ENCODE measurements around the gene RAPGEF6.
A peak's percentile ranks its signal among the peaks of the same experiment; 100 is the strongest.
"Not testable (repeated sequence)": the region's sequence is repeated elsewhere in the genome, so short reads cannot be mapped to it uniquely, and the experiment has no call there.

Gene RAPGEF6

DNA sequence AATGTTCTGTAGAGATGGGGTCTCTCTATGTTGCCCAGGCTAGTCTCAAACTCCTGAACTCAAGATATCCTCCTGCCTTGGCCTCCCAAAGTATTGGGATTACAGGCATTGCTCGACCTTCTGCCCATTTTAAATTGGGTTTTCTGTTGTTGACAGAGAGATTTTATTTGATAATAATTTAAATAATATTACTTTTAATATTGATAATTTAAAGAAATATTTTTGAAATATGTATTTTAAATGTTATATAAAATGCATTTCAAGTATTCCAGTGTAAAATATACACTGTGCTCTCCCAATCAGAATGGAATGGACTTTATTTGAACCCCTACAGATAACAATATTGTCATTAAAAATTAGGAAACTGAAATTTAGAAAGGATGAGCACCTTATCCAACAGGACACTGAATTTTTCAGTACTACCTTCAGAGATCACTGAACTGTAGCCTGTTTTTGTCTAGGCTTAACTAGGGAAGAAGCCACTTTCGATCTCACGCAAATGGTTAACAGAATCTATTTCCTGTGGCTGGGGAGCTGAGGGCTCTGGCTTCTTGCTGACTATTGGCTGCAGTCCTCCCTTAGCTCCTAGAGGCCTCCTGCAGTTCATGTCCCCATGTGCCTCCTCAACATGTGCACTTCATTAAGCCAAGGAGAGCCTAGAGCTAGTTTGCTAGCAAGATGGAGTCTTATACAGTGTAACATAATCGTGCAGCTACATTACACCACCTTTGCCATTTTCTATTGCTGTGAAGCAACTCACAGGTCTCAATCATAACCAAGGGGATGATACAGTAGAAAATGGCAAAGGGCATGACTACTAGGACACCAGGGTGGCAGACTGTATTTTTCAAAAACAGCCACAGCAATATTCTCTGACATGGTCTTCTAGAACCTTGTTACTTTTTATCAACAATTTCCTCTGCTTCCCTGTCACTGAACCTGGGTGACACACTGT is 221.1 kb downstream of the RAPGEF6 start:
- DNase-seq: no peak

DNA sequence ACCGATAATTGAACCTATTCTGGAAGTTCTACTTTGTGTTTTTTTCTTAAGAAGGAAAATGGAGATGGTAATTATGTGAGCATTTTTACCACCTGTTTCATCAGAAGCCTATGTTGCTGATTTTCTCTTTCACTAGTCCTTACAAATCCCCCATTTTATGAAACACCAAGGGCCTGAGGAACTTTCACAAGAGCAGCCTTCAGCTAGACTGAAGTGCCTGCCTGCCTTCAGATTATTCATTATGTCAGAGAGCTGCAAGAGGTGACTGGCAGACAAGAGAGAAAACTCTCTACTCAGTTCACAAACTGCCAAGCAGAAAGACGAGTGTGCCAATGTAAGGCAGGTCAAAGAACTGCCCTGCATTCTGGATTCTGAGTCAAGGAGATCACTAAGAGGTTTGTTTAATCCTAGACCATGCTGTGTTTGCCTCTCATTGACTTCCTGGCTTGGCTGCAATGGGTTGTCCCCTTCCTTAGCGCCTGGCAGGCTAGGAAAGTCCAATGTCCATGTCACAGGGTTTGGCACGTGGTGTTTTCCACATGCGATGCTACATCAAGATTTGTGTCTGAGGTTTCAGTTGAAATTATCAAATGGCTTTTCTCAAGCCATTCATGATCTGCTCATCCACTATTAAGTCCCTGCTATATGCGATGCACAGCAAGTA is 227.9 kb downstream of the RAPGEF6 start:
- DNase-seq: no peak

DNA sequence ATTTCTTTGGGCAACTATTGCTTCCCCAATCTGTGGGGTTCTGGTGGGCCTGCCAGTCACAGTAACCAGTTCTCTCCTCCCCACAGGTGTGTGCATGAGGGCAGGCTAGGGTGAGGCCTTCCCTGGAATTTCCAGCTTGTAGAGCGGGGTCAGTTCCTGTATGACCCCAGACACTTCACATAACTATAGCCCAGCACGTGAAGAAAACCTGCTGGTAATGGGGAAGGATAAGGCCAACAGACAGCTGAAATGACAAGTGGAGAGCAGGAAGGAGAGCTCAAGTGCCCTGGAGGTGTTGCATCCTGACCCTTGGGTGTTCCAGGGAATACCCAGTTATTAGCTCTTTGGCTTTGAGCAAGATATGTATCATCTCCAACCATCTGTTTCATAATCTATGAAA is 229.0 kb downstream of the RAPGEF6 start:
- no peak for DNase-seq

DNA sequence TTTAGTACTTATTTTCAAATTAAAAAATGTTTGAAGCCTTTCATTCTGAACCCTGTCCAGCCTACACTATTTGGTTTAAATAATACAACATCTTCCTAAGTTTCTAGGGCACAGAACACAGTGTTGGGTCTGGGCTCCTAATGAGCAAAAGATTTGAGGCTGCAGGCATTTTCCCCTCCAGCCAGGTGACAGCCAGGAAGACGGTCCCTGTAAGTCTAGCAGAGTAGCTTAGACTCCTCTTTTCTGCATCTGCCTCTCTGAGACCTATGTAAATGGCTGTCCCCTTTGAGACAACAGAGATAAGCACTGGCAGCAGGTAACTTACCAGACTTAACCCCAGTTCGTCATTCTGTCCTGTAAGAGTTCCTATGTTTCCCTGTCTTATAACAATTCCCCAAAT is 229.4 kb downstream of the RAPGEF6 start:
- no peak for DNase-seq

DNA sequence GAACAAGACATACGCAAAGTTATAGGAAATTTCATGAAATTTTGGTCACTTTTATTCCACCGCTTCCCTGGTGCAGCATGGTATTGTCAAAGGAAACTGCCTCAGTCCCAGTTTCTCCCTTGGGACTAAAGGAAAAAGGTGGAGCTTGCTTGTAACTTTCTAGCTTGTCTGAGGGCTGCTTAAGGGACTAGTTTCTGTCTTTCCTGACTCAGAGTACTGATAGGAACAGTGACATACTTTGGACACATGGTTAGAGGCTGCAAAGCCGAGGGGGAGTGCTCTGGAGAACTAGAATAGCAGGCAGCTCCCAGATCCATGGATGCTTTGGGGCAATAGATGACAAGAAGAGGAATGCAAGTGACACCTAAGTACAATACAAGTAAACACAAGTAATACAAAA is 234.4 kb downstream of the RAPGEF6 start:
- no peak for DNase-seq

DNA sequence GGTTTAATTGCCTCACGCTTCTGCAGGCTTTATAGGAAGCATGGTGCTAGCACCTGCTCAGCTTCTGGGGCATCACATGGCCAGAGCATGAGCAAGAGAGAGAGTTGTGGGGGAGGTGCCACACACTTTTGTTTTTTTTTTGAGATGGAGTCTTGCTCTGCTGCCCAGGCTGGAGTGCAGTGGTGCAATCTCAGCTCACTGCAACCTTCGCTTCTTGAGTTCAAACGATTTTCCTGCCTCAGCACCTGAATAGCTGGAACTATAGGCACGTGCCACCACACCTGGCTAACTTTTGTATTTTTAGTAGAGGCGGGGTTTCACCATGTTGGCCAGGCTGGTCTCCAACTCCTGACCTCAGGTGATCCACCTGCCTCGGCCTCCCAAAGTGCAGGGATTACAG is 236.0 kb downstream of the RAPGEF6 start:
- DNase-seq: not testable (repeated sequence)

DNA sequence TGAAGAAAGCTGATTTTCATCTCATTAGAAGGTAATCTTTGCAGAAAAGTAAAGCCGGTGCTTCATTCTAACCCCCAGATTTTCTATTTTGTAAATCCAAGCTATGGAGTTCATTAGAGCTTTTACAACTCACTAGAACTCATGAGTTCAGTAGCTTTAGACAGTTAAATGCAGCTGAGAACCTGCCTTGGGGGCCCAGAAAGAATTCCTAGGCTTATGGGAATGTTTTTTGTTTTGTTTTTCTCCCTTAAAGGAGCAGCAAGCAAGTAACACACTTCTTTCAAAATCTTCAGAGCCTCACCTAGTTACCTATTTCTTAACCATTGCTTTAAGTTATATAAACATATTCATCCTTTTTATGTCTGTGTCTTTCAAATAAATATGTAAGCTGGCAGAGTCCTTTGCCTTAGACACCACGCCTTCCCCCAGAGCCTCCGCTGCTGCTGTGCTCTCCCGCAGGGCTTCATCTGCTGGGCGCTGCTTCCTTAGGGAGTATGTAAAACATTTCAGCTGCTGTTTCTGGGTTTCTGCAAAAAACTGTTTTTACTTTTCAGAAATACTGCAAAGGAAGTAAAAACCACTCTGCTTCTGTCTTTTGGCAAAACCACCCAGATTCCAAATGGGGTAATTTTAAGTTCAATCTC is 238.3 kb downstream of the RAPGEF6 start:
- DNase-seq: no peak

DNA sequence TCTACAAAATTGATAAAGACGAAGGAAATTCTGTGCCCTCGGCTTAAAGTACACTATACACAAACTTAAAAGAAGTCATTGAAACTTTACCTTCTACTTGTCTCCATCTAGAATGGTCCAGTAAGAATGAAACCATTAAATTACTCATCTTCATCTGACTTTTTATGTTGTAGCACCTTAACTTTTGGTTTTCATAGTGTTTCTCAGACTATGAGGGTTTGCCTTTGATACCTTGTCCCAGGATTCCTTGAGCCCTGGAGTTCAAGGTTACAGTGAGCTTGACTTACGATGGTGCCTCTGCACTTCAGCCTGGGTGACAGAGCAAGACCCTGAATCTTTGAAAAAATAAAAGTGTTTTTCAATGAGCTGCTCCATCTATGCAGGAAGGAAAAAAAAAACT is 239.0 kb downstream of the RAPGEF6 start:
- DNase-seq: no peak

DNA sequence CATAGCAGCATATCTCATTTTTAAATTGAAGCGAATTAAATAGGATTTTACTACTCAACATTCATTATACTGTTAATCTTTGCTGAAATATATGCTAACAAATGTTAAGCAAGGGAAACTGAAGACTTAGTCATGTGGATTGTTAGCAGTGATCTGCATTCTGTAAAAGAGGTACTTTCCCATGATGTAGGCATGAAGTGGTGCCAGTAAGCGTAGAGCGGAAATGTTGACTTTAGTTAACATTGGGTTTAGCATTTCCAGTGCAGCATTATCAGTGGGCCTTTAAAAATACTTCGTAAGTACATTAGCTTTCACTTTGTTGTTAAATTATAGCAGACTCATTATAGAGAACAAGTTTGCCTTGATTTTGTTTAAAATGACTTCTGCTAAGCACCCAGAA is 240.9 kb downstream of the RAPGEF6 start:
- DNase-seq: no peak

DNA sequence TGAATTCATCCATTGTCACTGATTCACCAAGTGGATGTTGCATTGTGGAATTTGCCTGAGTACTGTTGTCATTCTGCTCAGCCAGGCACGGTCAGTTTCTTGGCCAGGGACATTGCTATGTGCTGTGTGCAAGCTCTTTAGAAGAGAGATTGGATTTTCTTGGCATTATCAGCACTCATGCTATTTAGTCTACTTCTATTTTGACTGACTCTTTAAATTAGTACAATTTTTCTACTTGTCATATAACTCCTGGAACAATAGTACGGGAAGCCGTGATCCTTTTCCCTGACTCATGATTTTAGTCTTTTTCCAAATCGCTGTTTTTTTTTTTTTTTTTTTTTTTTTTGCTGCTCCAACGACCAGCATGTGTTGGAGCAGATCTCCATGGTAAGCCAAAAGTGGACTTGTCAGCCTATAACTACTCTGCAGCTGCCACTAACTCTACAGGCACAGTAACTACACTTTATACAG is 241.5 kb downstream of the RAPGEF6 start:
- DNase-seq: no peak

DNA sequence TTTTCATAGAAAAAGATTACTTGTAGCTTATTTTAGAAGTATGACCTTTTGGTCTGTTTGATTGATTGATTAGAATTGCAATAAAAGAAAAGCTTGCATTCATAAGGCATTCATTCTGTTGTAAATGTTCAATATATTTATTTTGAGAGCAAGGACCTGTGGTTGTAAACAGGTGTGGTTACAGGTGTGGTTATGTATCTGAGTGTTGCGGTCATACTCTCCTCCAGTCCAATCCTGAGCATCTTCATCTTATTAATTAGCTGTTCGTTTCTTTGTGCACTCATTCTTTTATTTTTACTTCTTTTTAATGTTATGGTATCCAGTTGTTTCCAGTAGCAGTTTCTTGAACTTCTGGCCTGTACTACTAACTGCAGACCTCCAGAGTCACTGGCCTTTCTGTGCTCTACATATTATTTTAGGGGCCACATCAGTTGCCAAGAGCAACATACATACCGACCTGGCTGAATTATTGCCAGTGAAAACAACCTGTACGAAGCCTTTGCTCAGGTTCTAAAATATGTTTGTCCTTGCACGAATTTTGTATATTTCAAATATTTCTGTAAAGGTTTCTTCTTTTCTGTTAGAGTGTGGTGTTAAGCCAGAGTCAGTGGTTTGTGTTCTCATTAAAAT is 242.4 kb downstream of the RAPGEF6 start:
- DNase-seq: no peak

DNA sequence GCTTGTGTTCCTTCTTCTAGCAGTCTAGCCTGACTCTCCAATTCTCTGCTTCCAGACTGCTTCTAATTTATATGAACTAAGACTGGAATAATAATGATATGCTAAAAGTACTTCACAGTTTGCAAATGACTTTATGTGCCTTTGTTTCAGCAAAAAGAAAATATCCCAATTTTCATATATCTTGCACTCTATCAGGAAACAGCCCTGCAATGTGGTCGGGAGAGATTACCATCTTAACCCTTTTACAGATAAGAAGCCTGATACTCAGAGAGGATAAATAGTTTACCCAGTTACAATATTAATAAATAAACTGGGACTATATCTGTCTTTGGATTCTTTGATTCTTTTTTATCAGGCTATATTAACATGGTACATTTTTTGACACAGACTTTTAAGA is 245.2 kb downstream of the RAPGEF6 start:
- DNase-seq: no peak

DNA sequence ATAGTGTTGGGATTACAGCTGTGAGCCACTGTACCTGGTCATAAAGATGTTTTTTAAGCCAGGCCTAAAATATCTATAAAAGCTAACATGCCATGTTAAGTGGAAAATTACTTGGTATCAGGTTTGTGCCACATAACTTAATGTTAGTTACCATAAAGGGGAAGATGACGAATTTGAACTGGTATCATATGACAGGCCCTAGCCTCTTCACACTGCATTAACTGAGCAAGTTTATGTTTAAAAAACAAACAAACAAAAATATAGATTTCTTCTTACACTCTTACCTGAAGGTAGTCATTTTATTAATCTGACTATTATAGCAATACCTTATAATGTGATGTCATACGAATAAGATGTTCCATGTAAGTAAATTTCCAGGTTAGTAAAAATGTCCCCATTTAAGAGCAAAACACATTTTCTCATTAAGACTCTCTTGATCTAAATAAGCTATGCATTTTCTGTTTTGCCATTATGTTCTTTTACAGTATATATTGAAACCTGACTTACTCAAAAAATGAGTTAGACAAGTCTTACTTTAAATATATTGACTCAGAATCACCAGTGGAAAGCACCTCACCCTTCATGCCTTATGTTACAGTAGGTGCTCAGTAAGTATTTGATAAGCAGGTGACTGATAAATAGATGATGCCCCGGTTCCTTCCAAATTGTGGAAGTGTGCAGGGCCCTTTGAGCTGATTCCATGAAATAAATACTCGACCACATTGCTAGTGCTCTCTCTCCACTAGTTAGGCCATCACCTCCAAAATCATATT is 245.7 kb downstream of the RAPGEF6 start:
- DNase-seq: no peak

DNA sequence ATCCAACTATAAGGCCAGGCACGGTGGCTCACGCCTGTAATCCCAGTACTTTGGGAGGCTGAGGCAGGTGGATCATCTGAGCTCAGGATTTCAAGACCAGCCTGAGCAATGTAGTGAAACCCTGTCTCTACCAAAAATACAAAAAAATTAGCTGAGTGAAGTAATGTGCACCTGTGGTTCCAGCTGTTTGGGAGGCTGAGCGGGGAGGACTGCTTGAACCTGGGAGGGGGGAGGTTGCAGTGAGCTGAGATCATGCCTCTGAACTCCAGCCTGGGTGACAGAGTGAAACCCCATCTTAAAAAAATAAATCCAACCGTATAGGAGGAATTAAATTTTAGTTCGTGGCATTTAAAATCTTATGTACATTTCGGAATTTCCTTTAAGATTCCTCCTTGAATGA is 247.8 kb downstream of the RAPGEF6 start:
- no peak for DNase-seq

DNA sequence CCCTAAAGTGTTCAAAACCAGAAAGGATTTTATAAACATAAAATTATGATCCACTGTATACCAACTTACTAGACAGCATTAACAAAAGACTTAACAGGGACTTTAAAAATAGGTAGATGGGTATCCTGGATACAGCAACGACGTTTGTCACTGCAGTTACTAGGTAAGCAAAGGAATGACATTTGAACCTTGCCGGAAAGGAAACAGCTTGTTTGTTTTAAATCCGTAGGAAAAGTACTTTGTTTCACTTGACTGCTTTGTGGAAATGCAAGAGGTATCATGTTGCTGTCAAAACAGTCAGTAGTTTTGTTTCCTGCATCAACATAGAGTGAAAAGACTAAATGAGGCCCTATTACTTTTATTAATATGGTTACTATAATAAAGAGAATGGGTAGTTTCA is 248.2 kb downstream of the RAPGEF6 start:
- DNase-seq: peak in 1 of 2 experiments; percentile 3

DNA sequence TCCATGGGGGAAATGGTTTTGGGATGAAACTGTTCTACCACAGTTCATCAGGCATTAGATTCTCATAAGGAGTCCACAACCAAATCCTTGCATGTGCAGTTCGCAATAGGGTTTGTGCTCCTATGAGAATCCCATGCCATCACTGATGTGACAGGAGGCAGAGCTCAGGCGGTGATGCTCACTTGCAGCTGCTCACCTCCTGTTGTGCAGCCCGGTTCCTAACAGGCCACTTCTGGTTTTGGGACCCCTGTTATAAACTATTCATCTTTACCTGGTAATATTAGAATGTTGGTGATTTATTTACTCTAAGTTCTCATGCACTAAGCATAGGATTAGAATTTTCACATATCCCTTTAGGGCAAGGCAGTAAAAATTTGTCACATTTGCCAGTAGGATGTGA is 248.9 kb downstream of the RAPGEF6 start:
- no peak for DNase-seq

DNA sequence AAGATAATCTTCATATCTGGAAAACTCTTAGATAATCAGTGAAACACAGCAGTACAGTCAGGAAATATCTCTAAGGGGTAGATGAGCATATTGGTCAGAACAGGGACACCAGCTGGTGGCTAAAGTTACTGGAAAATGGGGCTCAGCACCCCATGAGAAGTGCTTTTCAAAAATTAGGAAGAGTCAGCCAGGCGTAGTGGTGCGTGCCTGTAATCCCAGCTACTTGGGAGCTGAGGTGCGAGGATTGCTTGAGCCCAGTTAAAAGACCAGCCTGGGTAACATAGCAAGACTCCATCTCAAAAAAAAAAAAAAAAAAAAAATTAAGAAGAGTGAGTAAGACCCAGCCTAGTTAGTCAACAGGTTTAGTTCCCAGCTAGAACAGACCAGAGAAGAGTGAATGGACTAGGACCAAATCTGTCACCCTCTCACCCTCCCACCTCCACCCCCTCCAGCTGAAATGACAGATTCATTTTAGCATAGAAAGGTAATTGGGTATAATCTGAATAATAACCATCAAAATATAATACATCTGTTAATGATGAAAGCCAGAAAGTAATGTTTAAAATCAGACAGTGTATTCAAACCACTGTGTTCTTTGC is 250.3 kb downstream of the RAPGEF6 start:
- no peak for DNase-seq

DNA sequence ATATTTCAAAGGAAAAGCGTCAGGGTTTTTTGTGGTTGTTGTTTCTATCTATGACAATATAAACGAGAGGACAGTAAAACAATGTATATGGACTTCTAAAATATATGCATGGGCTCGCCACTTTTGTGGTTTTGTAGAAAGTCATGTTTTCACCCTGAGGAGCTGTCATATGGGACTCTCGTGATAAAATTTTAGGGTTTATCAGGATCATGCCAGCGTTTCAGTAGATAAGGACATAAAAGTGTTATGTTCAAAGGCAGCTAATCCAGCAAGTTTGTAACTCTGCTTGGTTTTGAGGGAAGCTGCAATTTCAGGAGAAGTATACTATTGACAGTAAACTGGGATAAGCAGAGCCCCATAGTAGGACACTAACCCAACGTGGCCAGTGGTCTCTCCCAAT is 250.9 kb downstream of the RAPGEF6 start:
- no peak for DNase-seq

DNA sequence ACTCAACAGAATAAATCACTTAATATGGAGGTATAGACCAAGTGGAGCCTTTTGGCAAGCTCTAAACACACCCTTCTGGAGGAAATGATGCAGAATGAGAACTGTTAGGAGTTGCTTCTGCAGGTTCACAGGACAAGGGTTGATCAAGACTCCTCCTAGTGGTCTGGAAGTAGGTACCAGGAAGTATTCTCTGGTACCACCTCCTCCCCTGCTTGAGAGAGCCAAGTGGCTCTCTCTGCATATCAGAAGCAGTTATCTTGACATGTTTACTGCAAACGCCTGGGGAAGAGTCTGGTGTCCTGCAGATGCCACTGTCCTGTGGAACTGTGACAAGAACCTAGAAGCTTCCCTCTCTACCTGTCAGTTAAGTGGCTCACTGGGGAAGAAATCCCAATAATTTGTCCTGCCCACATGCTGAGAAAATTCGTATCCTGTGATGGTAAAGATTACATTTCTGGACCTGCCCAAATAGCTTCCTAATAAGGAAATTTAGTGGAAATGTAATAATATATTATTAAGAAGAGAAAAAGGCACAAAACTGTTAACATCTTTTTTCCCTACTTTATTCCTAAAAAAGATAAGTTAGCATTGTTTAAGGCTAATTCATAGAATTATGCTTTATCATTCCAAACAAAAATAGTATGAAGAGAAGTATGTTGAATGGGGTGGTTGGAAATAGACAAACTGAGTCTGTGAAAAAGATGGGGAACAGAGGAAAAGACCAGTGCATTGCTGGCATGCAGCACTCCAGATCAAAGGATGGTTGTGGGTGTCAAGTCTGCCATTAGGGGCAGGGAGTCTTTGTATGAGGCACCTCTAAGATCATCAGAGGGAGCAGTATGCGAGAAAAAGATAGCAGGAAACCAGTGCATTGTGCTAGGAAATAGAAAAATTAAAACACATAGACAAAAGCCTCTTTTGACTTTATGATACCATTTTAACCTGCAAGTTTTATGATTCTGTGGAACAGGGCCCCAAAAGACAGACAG is 252.3 kb downstream of the RAPGEF6 start:
- DNase-seq: peak; percentile 46 to 68

DNA sequence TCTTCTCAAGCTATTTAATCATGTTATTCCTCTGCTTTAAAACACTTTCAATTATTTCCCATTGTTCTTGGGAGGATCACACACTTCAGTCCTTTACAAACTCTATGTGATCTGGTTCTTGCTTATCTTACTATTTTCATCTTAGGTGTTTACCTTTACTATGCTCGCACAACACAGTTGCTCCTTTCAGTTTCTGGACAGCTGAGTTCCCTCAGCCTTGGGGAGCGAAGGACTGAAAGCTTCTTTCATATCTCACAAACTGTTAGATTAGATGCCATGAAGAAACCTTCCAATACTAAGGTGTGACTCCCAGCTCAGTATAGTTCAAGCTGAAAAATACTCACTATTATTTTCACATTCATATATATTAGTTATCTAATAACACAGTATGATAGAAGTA is 253.3 kb downstream of the RAPGEF6 start:
- DNase-seq: no peak

DNA sequence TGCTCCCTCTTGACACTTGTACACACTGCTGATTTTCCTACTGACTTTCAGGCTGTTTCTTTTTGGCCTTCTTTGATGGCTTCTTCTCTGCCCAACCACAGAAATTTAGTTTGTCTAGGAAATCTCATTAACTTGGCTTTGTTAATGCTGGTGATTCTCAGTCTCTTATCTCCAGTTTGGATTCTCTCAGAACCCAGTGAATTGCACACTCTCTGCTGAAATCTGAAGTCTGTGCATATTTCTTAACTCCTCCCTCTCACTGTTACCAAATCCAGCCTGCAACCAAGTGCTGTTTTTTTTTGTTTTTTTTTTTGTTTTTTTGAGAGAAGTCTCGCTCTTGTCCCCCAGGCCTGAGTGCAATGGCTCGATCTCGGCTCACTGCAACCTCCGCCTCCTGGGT is 254.0 kb downstream of the RAPGEF6 start:
- DNase-seq: no peak
